GM23248 (cell line): Measurements from ENCODE around the gene THADA. TPM values are rescaled to one million over a fixed set of nuclear protein-coding genes. Genes with fewer than 3 reads are reported as not detected.
"Not testable (repeated sequence)": the region's sequence is repeated elsewhere in the genome, so short reads cannot be mapped to it uniquely, and the experiment has no call there.

ENCODE experiments used
- DNase-seq: peaks from one replicate; pipeline ENCODE4 v3.0.0-alpha.2; 2015
- H2AFZ ChIP-seq: fragments of 200-600 bp; sonication (generic); 2 replicates; pipeline ENCODE4 v1.6.1; 2016; ENCODE audit warnings: antibody characterized with exemption
- H3F3A ChIP-seq: fragments of 200-600 bp; sonication (generic); 2 replicates; pipeline ENCODE4 v1.6.1; 2016; ENCODE audit warnings: mild to moderate bottlenecking, antibody characterized with exemption, mixed run types; ENCODE audit not compliant: insufficient read depth
- H3K27ac ChIP-seq: fragments of 200-600 bp; sonication (generic); 2 replicates; pipeline ENCODE4 v1.5.1; 2016; ENCODE audit warnings: mild to moderate bottlenecking
- H3K27me3 ChIP-seq: fragments of 200-600 bp; sonication (generic); replicated peaks from 2 replicates; pipeline ENCODE4 v1.6.1; 2016; ENCODE audit warnings: mild to moderate bottlenecking; ENCODE audit not compliant: insufficient read depth
- H3K36me3 ChIP-seq: fragments of 200-600 bp; sonication (generic); 2 replicates; pipeline ENCODE4 v1.6.1; 2016; ENCODE audit warnings: low read depth, mild to moderate bottlenecking
- H3K4me1 ChIP-seq: fragments of 200-600 bp; sonication (generic); 2 replicates; pipeline ENCODE4 v1.6.1; 2016; ENCODE audit warnings: mild to moderate bottlenecking; ENCODE audit not compliant: insufficient read depth
- H3K4me2 ChIP-seq: fragments of 200-600 bp; sonication (generic); one replicate; pipeline ENCODE4 v1.6.1; 2016; ENCODE audit warnings: mild to moderate bottlenecking; ENCODE audit not compliant: unreplicated experiment
- H3K4me3 ChIP-seq: fragments of 200-600 bp; sonication (generic); 2 replicates; pipeline ENCODE4 v1.5.1; 2016; ENCODE audit warnings: mild to moderate bottlenecking
- H3K79me2 ChIP-seq: fragments of 200-600 bp; sonication (generic); 2 replicates; pipeline ENCODE4 v1.6.1; 2016; ENCODE audit warnings: mild to moderate bottlenecking; ENCODE audit not compliant: insufficient read depth
- H3K9ac ChIP-seq: fragments of 200-600 bp; sonication (generic); 2 replicates; pipeline ENCODE4 v1.6.1; 2016; ENCODE audit warnings: mild to moderate bottlenecking
- H3K9me2 ChIP-seq: fragments of 200-600 bp; sonication (generic); 2 replicates; pipeline ENCODE4 v1.6.1; 2016; ENCODE audit warnings: mixed run types, mild to moderate bottlenecking, moderate library complexity; ENCODE audit not compliant: insufficient read depth
- H3K9me3 ChIP-seq: fragments of 200-600 bp; sonication (generic); one replicate; pipeline ENCODE4 v1.6.1; 2017; ENCODE audit warnings: low read depth
- H4K20me1 ChIP-seq: fragments of 200-600 bp; sonication (generic); 2 replicates; pipeline ENCODE4 v1.6.0; 2016; ENCODE audit not compliant: insufficient read depth
- EZH2 ChIP-seq: fragments of 200-600 bp; sonication (generic); IDR thresholded peaks from 2 replicates; pipeline ENCODE4 v1.6.1; 2018; ENCODE audit warnings: antibody characterized with exemption, mild to moderate bottlenecking; ENCODE audit not compliant: insufficient read depth, poor library complexity, severe bottlenecking
- EZH2phosphoT487 ChIP-seq: fragments of 200-600 bp; sonication (generic); IDR thresholded peaks from 2 replicates; pipeline ENCODE4 v1.6.1; 2018; ENCODE audit warnings: antibody characterized with exemption, moderate library complexity, mild to moderate bottlenecking, low read depth; ENCODE audit not compliant: insufficient read depth
- WGBS, 2 experiments: methylation state at CpG; one replicate each; pipeline ENCODE4 v1.1.6; 2015 to 2017; ENCODE audit warnings: low lambda C conversion rate in 2 of 2, low coverage in 1 of 2; ENCODE audit errors: missing lambda C conversion rate in 2 of 2; 5-methylcytosine and 5-hydroxymethylcytosine counted together
- in situ Hi-C: fragments of 300-500 bp; cut with MboI; formaldehyde crosslinking; loops from 2 replicates; pipeline ENCODE4 v1.15.0; 2020
- polyA plus RNA-seq: library from polyadenylated mRNA; unstranded; fragments of >200 nt; fragmentation: Nextera tagmentation; extraction: Ambion mirVana; gene quantifications from 2 replicates; pipeline ENCODE4 v1.2.1, GENCODE V29; 2016
- total RNA-seq: library from RNA; depleted of rRNA; stranded (reverse); fragments of >200 nt; shearing (Covaris generic); gene quantifications from 2 replicates; pipeline ENCODE4 v1.2.3, GENCODE V29; 2014

Gene THADA
- total and polyA plus RNA-seq, 2 experiments from 2014 or later = 14.1 to 15.8 TPM

- H3K36me3 ChIP-seq = no peaks in the 10 kb centered on the region
- in situ Hi-C loops = no loop called here
- H3F3A ChIP-seq = no peaks in the 10 kb centered on the region
- no peak overlapping the region for H3K4me3 ChIP-seq
- H2AFZ ChIP-seq = no peak overlapping the region
- DNase-seq = peak; percentile 27
- H3K27me3 ChIP-seq = no peaks in the 10 kb centered on the region
- peaks cover 9% of the 10 kb centered on the region for H3K4me1 ChIP-seq
- WGBS, 2 experiments = 88 to 89% methylated on average over 7 of the region's 7 CpGs
- H4K20me1 ChIP-seq = no peaks in the 10 kb centered on the region
- H3K9me3 ChIP-seq = no peaks in the 10 kb centered on the region
- H3K4me2 ChIP-seq = no peak overlapping the region
- no peaks in the 10 kb centered on the region for H3K79me2 ChIP-seq
- TF ChIP-seq EZH2phosphoT487 (no peak), EZH2 (no peak)
- no peaks in the 10 kb centered on the region for H3K9me2 ChIP-seq
- H3K9ac ChIP-seq = no peak overlapping the region
- no peak overlapping the region for H3K27ac ChIP-seq
Measured at GRCh38 chr2:43387092-43388062, 208.5 kb downstream of the THADA start.

- in situ Hi-C loops, H3K4me2 ChIP-seq, H3K9me3 ChIP-seq, H3K4me3 ChIP-seq, H3K79me2 ChIP-seq, H3K27me3 ChIP-seq, H4K20me1 ChIP-seq, H3K4me1 ChIP-seq, H3F3A ChIP-seq, H3K27ac ChIP-seq, H3K9ac ChIP-seq, H3K36me3 ChIP-seq, H2AFZ ChIP-seq, H3K9me2 ChIP-seq, DNase-seq: not testable (repeated sequence)
- WGBS, 2 experiments = 94 to 96% methylated on average over 9 of the region's 9 CpGs
Measured at GRCh38 chr2:43386679-43387078, 209.2 kb downstream of the THADA start.

- H3K4me2 ChIP-seq = no peak overlapping the region
- H3K36me3 ChIP-seq = no peaks in the 10 kb centered on the region
- H4K20me1 ChIP-seq = no peaks in the 10 kb centered on the region
- H3K27me3 ChIP-seq = no peaks in the 10 kb centered on the region
- H3K4me1 ChIP-seq = no peaks in the 10 kb centered on the region
- no peak overlapping the region for H3K4me3 ChIP-seq
- no peak overlapping the region for H2AFZ ChIP-seq
- TF ChIP-seq EZH2phosphoT487 (no peak), EZH2 (no peak)
- no peak for DNase-seq
- in situ Hi-C loops = no loop called here
- no peaks in the 10 kb centered on the region for H3F3A ChIP-seq
- H3K9me2 ChIP-seq = no peaks in the 10 kb centered on the region
- H3K9me3 ChIP-seq = no peaks in the 10 kb centered on the region
- H3K79me2 ChIP-seq = no peaks in the 10 kb centered on the region
- H3K27ac ChIP-seq = no peak overlapping the region
- H3K9ac ChIP-seq = no peak overlapping the region
- 93 to 94% methylated on average over 1 of the region's 1 CpG for WGBS, 2 experiments
Measured at GRCh38 chr2:43384143-43384542, 211.7 kb downstream of the THADA start.

- TF ChIP-seq EZH2phosphoT487 = no peak
- no peak for TF ChIP-seq EZH2
- Histone ChIP-seq H3K36me3 (no peaks in the 10 kb centered on the region), H3F3A (no peaks in the 10 kb centered on the region), H3K27me3 (no peaks in the 10 kb centered on the region), H2AFZ (no peak overlapping the region), H4K20me1 (no peaks in the 10 kb centered on the region), H3K27ac (no peak overlapping the region), H3K4me1 (no peaks in the 10 kb centered on the region), H3K9me2 (no peaks in the 10 kb centered on the region), H3K9me3 (no peaks in the 10 kb centered on the region), H3K9ac (no peak overlapping the region), H3K4me3 (no peak overlapping the region), H3K4me2 (no peak overlapping the region), H3K79me2 (no peaks in the 10 kb centered on the region)
- in situ Hi-C loops = no loop called here
- no peak for DNase-seq
- 62 to 74% methylated on average over 2 of the region's 2 CpGs for WGBS, 2 experiments
Measured at GRCh38 chr2:43383533-43383932, 212.3 kb downstream of the THADA start.

- TF ChIP-seq EZH2 = no peak
- TF ChIP-seq EZH2phosphoT487 = no peak
- H3F3A ChIP-seq = no peaks in the 10 kb centered on the region
- no peaks in the 10 kb centered on the region for H3K27me3 ChIP-seq
- no peaks in the 10 kb centered on the region for H4K20me1 ChIP-seq
- H3K27ac ChIP-seq = no peak overlapping the region
- in situ Hi-C loops = no loop called here
- H3K4me1 ChIP-seq = no peaks in the 10 kb centered on the region
- H3K9me2 ChIP-seq = no peaks in the 10 kb centered on the region
- H3K9ac ChIP-seq = no peak overlapping the region
- WGBS, 2 experiments = 100% methylated on average over 1 of the region's 1 CpG
- no peaks in the 10 kb centered on the region for H3K9me3 ChIP-seq
- no peaks in the 10 kb centered on the region for H3K79me2 ChIP-seq
- H2AFZ ChIP-seq = no peak overlapping the region
- H3K4me3 ChIP-seq = no peak overlapping the region
- H3K4me2 ChIP-seq = no peak overlapping the region
- no peaks in the 10 kb centered on the region for H3K36me3 ChIP-seq
- no peak for DNase-seq
Measured at GRCh38 chr2:43379494-43379893, 216.3 kb downstream of the THADA start.
